Suprapubic skin (tissue), 4 donors: ENCODE results near the gene CRIP2. TPM values are rescaled to one million over a fixed set of nuclear protein-coding genes. Genes with fewer than 3 reads are reported as not detected.

ENCODE experiments used
- DNase-seq, 2 donors: peaks; one replicate each; pipeline ENCODE4 v3.0.0-alpha.2; 2019; ENCODE audit warnings: low spot score in 2 of 2
- H3K27ac ChIP-seq: fragments of 200-600 bp; sonication (generic); one replicate; pipeline ENCODE4 v1.5.1; 2019
- H3K27me3 ChIP-seq: fragments of 200-600 bp; sonication (generic); one replicate; pipeline ENCODE4 v1.5.1; 2019
- H3K36me3 ChIP-seq: fragments of 200-600 bp; sonication (generic); one replicate; pipeline ENCODE4 v1.5.1; 2019
- H3K4me1 ChIP-seq: fragments of 200-600 bp; sonication (generic); one replicate; pipeline ENCODE4 v1.5.1; 2019
- H3K4me3 ChIP-seq: fragments of 200-600 bp; sonication (generic); one replicate; pipeline ENCODE4 v1.5.1; 2019; ENCODE audit warnings: mild to moderate bottlenecking
- H3K9me3 ChIP-seq: fragments of 200-600 bp; sonication (generic); one replicate; pipeline ENCODE4 v1.5.1; 2019
- EP300 ChIP-seq: sonication (generic); formaldehyde crosslinking; IDR thresholded peaks from one replicate; pipeline ENCODE4 v1.6.1; 2017; ENCODE audit warnings: antibody characterized with exemption
- POLR2A ChIP-seq, 2 donors: fragments of 450-650 bp; IDR thresholded peaks; one replicate each; pipeline ENCODE4 v1.6.1; 2017; ENCODE audit warnings: antibody characterized with exemption in 2 of 2, mild to moderate bottlenecking in 2 of 2, moderate library complexity in 2 of 2
- POLR2AphosphoS5 ChIP-seq, 3 donors: sonication (generic); formaldehyde crosslinking; IDR thresholded peaks; one replicate each; pipeline ENCODE4 v1.6.1; 2017; ENCODE audit warnings: antibody characterized with exemption in 3 of 3
- WGBS: methylation state at CpG from one replicate; pipeline ENCODE4 v1.1.5; 2018; 5-methylcytosine and 5-hydroxymethylcytosine counted together
- total RNA-seq, 4 donors: library from RNA; depleted of rRNA; stranded (reverse); fragments of >200 nt; gene quantifications; one replicate each; pipeline ENCODE4 v1.1.0, GENCODE V29; 2016
- TF ChIP-seq, protein P1 (sequence below), 2 donors: fragments of 200-600 bp in 1 of 2; fragments of 450-650 bp in 1 of 2; sonication (generic) in 1 of 2; IDR thresholded peaks; one replicate each; pipeline ENCODE4 v1.5.1; 2016 to 2019; ENCODE audit warnings: antibody characterized with exemption in 2 of 2, mild to moderate bottlenecking in 1 of 2, moderate library complexity in 1 of 2

CRIP2 gene
- total RNA-seq, 4 donors from 2014 or later, result 70.7 to 140 (median 104) TPM

DNA sequence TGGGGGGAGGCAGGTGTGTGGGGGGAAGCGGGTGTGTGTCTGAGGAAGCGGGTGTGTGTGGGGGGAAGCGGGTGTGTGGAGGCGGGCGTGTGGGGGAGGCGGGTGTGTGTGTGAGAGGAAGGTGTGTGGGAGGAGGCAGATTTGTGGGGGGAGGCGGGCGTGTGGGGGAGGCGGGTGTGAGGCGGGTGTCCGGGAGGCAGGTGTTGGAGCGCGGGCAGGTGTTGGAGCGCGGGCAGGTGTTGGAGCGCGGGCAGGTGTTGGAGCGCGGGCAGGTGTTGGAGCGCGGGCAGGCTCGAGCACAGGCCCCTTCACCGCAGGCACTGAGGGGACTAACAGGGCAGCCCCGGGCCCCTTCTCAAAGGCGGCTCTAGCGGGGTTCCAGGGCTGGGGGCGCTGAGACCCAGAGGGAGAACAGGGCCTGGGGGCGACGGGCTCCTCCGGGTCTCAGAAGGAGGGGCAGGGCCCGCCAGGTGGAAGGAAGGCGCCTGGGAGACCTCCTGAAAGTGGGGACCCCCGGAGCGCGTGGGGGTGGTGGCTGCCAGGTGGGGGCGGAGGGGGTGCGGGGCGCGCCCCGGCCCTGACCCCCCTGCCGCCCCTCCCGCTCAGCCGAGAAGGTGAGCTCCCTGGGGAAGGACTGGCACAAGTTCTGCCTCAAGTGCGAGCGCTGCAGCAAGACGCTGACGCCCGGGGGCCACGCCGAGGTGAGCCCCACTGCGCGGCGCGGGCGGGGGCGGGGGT lies 3.2 kb downstream of the CRIP2 start:
- 33% methylated on average over 20 of the region's 56 CpGs for WGBS
- H3K36me3 ChIP-seq, result peaks cover 8% of the 10 kb centered on the region
- H3K4me3 ChIP-seq, result peak overlapping the region; percentile 91
- H3K27me3 ChIP-seq, result no peaks in the 10 kb centered on the region
- DNase-seq, result peak in 1 of 2 donors; percentile 77
- H3K4me1 ChIP-seq, result peaks cover 71% of the 10 kb centered on the region
- H3K27ac ChIP-seq, result peak overlapping the region; percentile 5
- no peaks in the 10 kb centered on the region for H3K9me3 ChIP-seq
- no peak for TF ChIP-seq POLR2AphosphoS5 (IDR thresholded peaks at IDR 0.05)
- TF ChIP-seq, protein P1, sequence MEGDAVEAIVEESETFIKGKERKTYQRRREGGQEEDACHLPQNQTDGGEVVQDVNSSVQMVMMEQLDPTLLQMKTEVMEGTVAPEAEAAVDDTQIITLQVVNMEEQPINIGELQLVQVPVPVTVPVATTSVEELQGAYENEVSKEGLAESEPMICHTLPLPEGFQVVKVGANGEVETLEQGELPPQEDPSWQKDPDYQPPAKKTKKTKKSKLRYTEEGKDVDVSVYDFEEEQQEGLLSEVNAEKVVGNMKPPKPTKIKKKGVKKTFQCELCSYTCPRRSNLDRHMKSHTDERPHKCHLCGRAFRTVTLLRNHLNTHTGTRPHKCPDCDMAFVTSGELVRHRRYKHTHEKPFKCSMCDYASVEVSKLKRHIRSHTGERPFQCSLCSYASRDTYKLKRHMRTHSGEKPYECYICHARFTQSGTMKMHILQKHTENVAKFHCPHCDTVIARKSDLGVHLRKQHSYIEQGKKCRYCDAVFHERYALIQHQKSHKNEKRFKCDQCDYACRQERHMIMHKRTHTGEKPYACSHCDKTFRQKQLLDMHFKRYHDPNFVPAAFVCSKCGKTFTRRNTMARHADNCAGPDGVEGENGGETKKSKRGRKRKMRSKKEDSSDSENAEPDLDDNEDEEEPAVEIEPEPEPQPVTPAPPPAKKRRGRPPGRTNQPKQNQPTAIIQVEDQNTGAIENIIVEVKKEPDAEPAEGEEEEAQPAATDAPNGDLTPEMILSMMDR (IDR thresholded peaks at IDR 0.05), result no peak
- TF ChIP-seq POLR2A (IDR thresholded peaks at IDR 0.05), result no peak
- no peak for TF ChIP-seq EP300

DNA sequence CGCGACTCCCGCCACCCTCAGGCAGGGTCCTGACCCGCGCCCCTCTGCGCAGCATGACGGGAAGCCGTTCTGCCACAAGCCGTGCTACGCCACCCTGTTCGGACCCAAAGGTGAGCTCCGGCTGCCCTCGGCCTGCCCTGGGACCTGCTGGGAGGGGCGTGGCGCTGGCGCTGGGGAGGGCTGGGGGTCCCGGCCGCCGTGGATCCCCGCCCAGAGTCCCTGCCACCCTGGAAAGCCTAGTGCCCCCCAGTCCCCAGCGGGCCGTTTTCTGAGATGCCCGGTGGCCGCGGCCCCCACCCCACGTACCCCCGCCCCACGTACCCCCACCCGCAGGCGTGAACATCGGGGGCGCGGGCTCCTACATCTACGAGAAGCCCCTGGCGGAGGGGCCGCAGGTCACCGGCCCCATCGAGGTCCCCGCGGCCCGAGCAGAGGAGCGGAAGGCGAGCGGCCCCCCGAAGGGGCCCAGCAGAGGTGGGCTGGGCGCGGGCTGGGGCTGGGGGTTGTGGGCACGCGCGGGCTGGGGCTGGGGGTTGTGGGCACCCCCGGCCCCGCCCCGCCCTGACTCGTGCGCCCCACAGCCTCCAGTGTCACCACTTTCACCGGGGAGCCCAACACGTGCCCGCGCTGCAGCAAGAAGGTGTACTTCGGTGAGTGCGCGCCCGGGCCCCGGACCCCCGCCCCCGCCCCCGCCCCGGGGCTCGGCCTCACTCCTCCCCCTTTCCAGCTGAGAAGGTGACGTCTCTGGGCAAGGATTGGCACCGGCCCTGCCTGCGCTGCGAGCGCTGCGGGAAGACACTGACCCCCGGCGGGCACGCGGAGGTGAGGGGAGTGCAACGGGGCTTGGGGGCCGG lies 4.0 kb downstream of the CRIP2 start:
- Histone ChIP-seq H3K27ac (no peak overlapping the region), H3K4me1 (peaks cover 71% of the 10 kb centered on the region), H3K9me3 (no peaks in the 10 kb centered on the region), H3K27me3 (no peaks in the 10 kb centered on the region), H3K4me3 (no peak overlapping the region), H3K36me3 (peaks cover 8% of the 10 kb centered on the region)
- peak in 1 of 2 donors; percentile 77 for DNase-seq
- 76% methylated on average over 15 of the region's 81 CpGs for WGBS
- no peak for TF ChIP-seq EP300
- TF ChIP-seq POLR2A (IDR thresholded peaks at IDR 0.05), result no peak
- TF ChIP-seq, protein P1 (IDR thresholded peaks at IDR 0.05), result no peak
- no peak for TF ChIP-seq POLR2AphosphoS5 (IDR thresholded peaks at IDR 0.05)

DNA sequence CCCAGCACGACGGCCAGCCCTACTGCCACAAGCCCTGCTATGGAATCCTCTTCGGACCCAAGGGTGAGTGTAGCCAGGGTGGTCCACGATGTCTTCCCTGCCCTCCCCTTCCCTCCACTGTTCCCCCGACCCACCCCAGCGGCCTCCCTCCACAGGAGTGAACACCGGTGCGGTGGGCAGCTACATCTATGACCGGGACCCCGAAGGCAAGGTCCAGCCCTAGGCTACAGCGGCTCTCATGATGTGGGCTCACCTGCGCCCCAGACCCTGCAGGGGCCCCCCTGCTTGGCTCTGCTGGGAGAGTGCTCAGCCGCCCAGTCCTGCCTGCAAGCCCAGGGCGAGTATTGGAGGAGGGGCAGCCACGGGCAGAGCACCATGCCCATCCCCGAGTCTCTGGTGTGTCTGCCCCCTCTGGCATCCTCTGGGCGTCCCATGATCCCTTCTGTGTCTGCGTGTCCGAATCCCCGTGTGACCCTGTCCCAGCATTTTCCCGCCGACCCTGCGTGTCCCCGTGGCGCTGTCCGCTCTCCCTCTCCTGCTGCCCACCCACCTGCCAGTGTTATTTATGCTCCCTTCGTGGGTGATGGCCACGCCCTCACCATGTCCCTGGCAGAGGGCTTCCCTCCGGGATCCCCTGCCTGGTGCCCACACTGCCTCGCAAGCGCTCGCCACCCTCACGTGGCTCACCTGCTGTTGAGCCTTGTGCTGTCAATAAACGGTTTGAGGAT lies 5.0 kb downstream of the CRIP2 start:
- Histone ChIP-seq H3K36me3 (peaks cover 8% of the 10 kb centered on the region), H3K27ac (peak overlapping the region; percentile 90), H3K9me3 (no peaks in the 10 kb centered on the region), H3K4me3 (no peak overlapping the region), H3K27me3 (no peaks in the 10 kb centered on the region), H3K4me1 (peaks cover 74% of the 10 kb centered on the region)
- 67% methylated on average over 26 of the region's 34 CpGs for WGBS
- TF ChIP-seq, protein P1 (IDR thresholded peaks at IDR 0.05), result no peak
- TF ChIP-seq POLR2AphosphoS5 (IDR thresholded peaks at IDR 0.05) (no peak), POLR2A (IDR thresholded peaks at IDR 0.05) (no peak), EP300 (no peak)
- peak in 1 of 2 donors; percentile 77 for DNase-seq

DNA sequence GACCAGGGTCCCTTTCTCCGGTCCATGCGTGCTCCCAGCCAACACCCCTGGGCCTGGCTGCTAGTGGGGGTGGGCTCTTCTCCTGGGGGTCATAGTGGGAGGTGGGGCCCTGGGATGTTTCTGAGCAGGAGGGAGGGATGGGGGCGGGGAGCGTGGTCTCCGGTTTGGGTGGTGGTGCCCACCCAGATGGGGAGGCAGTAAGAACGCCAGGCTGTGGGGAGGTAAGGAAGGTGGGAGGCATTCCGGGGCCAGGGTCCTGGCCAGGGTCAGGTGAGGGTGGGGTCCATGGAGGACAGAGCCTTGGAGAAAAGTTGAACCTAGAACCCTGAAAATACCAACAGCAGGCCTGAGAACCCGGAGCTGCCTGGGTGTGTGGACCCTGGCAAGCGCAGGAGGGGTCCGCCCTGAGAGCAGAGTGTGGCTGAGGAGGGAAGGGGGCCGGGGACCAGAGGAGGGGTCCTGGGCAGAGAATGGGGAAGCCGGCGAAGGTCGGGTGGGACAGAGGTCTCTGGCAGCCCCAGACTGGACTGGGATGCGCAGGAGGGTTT lies 5.7 kb downstream of the CRIP2 start:
- no peaks in the 10 kb centered on the region for H3K9me3 ChIP-seq
- WGBS, result 66% methylated on average over 15 of the region's 15 CpGs
- H3K27me3 ChIP-seq, result no peaks in the 10 kb centered on the region
- TF ChIP-seq EP300 (no peak), POLR2A (IDR thresholded peaks at IDR 0.05) (no peak), POLR2AphosphoS5 (IDR thresholded peaks at IDR 0.05) (no peak)
- TF ChIP-seq, protein P1 (IDR thresholded peaks at IDR 0.05), result no peak
- peaks cover 8% of the 10 kb centered on the region for H3K36me3 ChIP-seq
- H3K27ac ChIP-seq, result peak overlapping the region; percentile 90
- peaks cover 75% of the 10 kb centered on the region for H3K4me1 ChIP-seq
- peak in 1 of 2 donors; percentile 81 for DNase-seq
- H3K4me3 ChIP-seq, result no peak overlapping the region
